DMS153 (cell line): ENCODE data around the gene GPC6.
A peak's percentile ranks its signal among the peaks of the same experiment; 100 is the strongest.

Source experiments
- DNase-seq: peaks from one replicate; lab custom pipeline; 2025; lab: John Stamatoyannopoulos, UW

GPC6 gene

GRCh38 chr13:93502987-93503615, 276.5 kb downstream of the GPC6 start:
- DNase-seq, result no peak

GRCh38 chr13:93505104-93505952, 278.7 kb downstream of the GPC6 start:
- DNase-seq, result no peak

- DNase-seq, result no peak
Measured at GRCh38 chr13:93511011-93511410, 284.4 kb downstream of the GPC6 start.

DNA sequence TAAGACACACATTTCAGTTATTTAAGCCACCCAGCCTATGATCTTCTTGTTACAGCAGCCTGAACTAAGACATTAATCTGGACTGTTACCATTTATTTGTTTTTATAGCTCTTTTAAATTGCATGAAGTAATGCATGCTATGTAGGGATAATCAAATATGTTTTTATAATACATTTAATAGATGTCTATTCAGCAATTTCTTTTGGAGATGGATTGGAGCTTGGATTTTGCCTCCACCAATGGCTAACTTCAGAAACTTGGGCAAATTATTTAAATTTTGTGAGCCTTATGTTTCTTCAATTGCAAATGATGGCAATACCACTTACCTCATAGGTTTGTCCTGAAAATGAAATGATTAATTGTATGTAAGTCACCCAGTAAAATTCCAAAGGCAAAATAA, 288.7 kb downstream of the GPC6 start:
- DNase-seq, result no peak

- DNase-seq, result no peak
Measured at GRCh38 chr13:93517658-93518057, 291.1 kb downstream of the GPC6 start.

GRCh38 chr13:93521307-93521706, 294.7 kb downstream of the GPC6 start:
- no peak for DNase-seq

DNA sequence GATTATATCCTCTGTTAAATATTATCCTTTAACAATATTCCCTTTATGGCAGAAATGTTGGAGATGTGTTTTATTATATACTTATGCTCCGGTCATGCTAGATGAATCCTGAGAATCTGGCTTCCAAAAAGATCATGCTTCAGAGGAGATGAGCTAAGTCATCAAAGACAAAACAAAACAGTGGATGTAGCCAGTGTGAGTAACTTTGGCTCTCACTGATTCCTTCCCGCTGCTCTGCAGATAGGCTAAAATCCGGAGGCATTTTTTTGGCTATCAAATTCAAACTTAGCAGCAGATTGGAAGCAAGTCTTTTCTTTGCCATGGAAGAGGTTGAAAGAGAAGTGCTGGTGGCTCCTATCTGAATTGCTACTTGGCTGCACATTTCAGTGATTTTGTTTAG, 295.9 kb downstream of the GPC6 start:
- no peak for DNase-seq

- DNase-seq, result no peak
Measured at GRCh38 chr13:93525087-93525486, 298.5 kb downstream of the GPC6 start.

DNA sequence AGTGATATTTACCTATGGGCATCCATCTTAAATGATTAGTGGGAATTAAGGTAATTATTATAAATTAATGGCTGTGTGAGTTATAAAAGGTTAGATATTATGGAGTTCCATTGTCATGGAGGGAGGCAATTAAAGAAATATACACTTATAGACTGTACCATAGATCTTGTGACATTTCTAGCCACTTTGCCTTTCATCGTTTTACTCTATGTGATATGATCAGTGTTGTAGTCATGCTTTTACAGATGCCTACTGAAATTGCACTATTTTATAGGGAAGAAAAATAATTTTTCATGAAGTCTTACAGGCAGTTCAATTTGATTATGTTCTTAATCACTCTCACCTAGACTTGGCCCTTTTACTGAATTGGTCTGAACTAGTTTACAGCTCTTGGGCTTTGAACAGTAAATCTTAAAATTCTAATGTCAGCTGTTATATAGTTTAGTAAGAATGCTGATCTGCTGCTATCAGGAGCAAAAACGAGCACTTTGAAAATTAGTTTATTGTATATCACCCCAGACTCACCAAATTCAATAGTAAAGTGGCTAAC, 301.2 kb downstream of the GPC6 start:
- no peak for DNase-seq

GRCh38 chr13:93529961-93530360, 303.4 kb downstream of the GPC6 start:
- no peak for DNase-seq

- no peak for DNase-seq
Measured at GRCh38 chr13:93534181-93534700, 307.6 kb downstream of the GPC6 start.

GRCh38 chr13:93535251-93535650, 308.6 kb downstream of the GPC6 start:
- DNase-seq, result no peak

DNA sequence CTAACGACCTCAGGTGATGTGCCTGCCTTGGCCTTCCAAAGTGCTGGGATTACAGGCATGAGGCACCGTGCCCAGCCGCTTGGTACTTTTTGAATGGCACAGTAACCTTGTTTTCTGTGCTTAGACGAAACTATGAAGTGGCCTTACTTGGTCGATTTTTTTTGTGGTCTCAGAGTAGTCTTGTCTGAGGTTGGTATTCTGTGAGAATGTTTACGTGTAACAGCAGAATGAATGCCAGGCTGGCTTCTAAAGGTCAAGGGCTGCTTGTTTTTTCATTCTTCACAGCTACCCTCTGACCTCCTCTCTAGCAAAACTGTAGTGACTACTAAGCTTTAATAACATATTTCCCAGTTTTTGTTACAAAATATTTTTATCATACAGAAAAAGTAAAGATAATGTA, 313.3 kb downstream of the GPC6 start:
- DNase-seq, result no peak

DNA sequence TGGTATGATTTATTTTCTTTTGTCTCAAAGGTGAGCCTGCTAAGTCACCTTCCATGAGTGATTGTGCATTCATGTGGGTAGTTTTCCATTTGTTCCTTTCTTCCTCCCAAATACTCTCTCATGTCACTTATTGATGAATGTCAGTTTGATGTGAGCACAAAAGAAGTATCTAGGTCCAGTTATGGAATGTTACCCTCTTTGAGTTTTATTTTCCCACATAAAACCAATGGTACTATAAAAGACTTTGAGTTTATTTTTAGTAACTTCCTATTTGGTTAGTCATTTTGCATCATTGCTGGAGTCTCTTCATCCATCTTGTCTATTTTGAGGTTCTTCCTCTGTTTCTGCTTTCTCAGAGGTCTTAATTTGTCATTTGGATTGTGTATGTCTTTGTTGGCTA, 321.3 kb downstream of the GPC6 start:
- no peak for DNase-seq

GRCh38 chr13:93549326-93550005, 322.9 kb downstream of the GPC6 start:
- DNase-seq, result no peak

DNA sequence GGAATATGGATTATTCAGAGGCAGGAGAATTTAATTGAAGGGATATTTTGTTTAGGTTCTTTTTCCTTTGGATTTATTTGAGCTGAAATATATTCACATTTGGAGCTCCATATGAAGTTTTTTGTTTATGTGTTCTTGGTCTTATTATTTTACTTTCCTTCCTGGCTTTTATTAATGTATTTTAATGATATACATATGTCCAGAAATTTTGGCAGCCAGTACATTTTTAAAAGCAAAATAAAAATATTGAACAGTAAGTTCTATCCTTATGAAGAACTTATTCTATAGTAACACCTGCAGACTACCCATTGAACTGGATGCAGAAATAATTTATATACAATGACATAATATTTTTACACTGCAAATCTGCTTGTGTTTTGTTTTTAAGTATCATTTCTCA, 323.6 kb downstream of the GPC6 start:
- no peak for DNase-seq

GRCh38 chr13:93552596-93552995, 326.0 kb downstream of the GPC6 start:
- no peak for DNase-seq

GRCh38 chr13:93554514-93554913, 327.9 kb downstream of the GPC6 start:
- DNase-seq, result no peak

DNA sequence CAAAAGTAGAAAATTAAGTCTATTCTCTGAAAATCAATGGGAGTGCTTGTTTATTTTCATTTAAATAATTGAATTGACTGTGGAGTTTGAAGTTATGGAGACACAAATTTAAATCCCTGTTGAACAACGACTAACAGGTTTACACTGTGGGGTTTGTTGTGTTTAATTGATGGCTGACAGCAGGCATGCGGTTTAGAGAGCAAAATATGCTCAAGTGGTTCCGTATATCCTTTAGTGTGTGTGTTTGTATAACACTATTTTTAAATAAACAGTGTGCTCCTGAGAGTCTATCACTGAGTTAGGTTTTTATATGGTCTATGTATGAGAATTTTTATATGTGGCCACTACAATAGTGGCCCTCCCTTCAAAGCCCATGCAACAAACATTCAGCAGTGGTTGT, 332.0 kb downstream of the GPC6 start:
- peak; percentile 12 for DNase-seq

DNA sequence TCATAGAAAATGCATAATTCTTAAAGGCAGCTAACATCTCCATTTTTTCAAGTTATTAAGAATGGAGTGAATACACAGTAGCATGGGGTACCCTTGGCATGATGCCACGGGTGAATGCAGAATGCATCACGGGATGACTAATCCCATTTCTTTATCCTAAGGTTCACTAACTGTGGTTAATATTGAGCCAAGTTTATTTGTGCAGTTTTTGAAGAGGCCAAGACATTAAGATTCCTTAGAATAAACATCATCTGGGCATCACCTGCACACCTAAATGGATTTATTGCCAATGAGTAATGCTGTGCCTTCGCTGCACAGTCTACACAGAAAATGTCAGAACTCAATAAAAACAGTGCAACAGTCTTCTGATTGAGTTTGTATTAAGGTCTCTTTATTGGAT, 333.1 kb downstream of the GPC6 start:
- DNase-seq, result peak; percentile 21

DNA sequence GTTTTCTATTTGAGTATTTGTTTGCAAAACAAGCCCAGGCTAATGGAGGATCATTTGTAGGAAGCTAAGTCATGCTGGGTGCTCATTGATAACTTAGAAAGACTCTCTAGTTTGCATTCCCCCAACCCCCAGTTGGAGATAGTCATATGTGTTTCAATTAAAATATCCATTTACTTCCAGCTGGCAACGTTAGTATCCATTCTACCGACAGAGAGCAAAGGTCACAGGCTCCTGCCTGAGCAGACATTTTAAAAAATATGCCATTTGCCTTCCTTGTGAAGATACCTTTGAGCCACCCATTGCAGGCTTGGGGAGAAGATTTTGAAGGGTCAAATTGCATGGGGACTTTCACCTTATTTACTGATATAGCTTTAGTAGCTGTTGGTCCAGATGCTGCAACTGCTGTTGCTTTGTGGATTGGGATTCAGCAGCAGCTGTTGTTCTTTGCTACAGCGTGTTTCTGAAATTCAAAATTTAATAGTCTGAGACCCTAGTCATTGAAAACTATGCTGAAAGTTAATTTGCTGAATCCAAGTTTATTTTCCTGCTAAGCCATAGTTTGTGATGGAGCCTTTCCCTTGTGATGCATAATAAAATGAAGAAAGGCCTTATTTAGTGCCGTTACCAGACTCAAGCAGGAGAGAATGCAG, 335.1 kb downstream of the GPC6 start:
- no peak for DNase-seq

GRCh38 chr13:93562676-93563075, 336.1 kb downstream of the GPC6 start:
- no peak for DNase-seq
